GM15510 (cell line): ENCODE results near the gene NIN.

Source experiments
- POLR2A ChIP-seq: IDR thresholded peaks from 3 replicates; pipeline ENCODE4 v1.6.1; 2011; ENCODE audit warnings: borderline replicate concordance; ENCODE audit not compliant: insufficient read length; ENCODE audit errors: extremely low read depth

NIN gene

DNA sequence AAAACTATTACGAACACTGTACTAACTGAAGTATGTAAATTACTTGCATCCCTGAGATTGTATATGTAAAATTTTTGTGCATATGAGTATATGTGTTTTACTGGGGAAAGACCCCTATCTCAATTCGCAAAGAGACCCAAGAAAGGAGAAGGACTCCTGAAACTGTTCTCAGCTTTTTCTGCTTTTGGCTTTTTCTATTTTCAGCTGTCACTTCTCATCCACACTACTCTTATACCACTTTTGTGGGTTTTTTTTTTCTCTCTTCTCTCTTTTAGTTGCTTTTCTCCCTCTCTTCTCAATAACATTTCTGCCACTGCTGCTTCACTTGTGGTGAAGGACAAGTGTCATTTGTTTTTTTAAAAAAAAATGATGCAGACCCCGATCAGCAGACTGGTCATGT lies 39.8 kb downstream of the NIN start:
- TF ChIP-seq POLR2A, result no peak

DNA sequence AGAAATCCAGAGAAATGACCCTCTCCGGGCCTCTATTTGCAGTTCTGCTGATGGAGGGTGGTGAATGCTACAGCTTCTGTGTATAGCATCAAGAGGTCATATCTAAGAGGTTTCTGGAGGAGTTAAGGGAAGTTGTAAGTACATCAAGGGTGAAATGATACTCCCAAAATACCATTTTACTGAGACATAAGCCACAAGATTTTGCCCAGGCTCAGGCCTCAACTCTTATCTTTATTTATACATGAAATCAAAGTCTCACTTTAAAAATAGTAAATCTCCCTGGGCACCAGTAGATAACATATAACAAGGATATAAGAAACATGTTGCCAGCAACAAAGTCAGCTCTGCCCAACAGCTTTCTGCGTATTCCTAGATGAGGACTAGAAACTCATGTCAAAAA lies 40.4 kb downstream of the NIN start:
- TF ChIP-seq POLR2A, result no peak

DNA sequence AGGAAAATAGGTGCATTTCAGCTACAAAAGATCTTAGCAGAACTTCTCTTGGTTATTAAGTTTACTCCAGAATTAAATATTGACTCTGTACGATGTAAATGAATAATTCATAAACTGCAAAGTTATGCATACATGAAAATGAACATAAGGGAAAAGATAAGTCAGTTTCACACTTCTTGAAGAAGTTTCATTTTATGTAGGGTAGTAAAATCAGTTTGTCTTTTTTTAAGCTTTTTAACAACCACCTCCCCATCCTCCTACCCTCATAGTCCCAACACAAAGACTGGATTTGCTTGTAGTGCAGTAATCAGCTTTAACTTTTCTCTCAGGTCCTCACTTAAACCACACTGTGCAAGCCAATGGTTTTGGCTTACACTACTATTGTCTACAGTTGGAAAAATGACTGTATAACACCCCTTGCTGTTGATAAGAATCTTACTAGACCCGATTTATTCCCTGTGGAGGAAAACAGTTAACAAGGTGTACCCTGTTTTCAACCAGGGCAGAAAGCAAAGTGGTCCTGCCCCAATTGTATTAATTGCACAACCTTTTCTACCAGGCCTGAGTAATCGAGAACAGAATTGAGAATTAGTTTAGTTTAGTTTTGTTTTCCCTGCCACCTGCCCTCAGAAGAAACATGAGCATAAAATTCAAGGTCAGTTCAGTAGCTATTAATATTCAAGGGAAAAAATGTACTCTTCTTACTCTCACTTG lies 44.1 kb downstream of the NIN start:
- no peak for TF ChIP-seq POLR2A

DNA sequence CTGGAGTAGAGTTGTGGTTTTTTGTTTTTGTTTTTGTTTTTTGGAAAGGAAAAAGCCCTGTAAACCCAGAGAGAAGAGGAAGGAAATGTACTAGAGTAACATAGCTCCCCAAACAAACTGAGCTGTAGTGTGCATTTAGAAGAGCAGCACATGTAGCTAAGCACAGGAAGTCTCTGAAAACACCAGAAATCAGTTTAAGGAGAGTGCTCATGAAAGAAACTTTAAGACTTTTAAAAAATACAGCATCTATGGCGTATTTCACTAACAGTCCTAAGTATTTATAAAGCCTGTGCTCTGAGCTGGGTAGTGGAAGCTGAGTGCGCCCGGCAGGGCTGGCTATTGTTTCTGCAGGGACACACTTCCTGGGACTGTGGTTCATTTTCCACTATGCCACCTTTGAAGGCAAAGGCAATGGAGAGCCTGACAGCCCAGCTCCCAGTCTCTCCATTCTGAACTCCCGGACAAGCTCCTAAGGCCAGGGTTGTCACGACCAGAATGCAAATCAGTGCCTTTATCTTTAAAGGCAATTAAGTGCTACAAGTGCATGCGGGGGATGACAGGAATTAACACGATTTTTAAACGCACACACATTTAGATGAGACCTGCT lies 45.4 kb downstream of the NIN start:
- TF ChIP-seq POLR2A, result no peak

DNA sequence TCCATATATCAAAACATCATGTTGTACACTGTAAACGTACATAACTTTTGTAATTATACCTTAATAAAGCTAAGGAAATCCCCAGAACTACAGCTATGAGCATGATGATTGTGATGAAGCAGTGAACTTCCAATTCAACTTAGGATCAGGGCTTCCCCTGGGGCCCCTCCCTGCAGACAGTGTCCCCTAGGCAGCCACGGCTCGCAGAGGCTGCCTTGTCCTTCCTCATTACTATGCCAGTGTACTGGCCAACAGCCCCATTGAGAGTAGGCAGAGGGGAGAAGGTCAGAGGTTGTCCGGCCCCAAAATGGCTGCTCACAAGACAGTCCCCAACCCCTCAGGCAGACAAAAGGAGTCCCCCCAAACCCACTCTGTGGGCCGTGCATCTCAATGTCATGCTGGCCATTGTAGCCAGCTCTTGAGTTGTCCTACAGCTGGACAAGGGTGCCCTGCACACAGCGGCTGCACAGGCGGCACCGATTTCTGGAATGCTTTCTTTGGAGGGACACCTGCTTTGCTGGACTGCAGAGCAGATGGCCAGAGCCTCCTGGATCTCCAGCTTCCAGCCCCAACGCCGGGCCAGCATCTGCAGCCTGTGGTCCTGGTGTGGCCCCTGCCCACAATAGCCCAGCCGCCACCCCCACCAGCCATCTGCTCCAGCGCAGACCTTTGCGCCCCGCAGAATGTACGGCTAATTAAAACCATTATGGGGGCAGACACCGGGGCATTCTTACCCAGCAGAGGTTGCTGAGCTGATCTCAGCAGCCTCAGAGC lies 46.1 kb downstream of the NIN start:
- TF ChIP-seq POLR2A, result no peak

DNA sequence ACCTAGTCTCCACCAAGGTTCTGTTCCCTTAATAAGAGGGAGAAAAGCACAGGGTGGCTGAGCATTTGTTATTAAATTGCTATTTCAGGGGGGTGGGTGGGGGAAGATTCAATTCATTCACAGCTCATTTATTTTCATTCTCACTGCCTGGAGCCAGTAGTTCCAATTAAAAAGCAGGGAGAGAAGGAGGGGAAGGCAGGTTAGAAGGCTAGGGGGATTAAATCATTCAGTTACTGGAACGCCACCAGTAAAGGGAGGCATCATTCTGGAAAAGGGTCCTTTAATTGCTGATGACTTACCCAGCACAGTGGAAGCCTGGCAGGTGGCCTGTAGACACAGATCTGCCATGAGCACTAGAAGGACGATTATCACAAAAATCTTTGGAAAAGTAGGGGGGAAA lies 47.4 kb downstream of the NIN start:
- TF ChIP-seq POLR2A, result no peak

DNA sequence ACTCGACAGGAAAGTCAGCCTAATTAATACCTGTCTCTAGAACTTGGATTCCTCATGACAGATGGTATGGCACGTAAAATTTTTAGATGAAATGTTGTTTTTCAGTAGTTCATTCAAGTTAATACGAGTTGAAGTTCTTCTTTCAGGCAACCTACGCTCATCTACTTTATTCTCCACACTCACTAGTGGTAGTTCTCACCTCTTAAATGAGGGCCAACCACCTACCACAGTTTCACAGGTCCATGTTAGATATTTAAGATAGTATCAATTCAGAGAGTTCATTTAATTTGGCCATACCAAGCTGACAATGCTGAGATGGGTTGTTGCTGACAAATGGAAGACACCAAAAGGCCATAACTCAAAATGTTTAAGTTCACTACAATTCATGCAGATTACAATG lies 50.6 kb downstream of the NIN start:
- no peak for TF ChIP-seq POLR2A

DNA sequence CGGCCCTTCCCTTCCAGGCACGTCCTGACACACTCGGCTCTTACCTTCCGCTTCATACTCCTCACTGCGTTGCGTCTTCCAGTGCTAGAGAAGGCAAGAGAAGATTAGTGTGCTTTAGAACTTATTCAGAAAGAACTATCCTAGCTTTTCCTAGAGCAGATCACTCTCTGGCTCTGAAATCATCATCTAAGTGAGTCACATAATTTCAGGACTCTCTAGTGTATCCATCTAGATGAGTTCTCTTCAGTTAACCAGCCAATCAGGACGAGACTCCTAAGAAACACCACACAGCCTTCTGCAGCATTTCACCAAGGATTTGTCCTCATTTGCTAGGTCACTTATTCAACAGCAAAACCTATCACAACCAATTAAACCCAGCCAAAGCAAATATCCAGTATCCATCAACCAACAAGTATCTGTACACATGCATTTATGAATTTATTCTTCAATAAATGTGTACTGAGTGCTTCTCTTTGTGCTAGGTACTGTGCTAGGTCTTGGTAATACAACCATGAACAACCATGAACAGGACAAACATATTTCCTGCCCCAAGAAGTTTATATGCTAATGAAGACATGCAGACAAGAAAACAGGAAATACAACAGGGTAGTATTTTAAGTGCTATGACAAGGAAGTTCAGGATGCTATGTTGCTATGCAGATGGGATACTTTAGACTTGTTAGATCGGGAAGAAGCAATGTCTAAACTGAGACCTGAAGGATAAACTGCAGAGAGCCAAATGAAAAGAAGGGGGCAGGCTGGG lies 52.1 kb downstream of the NIN start:
- TF ChIP-seq POLR2A, result no peak

DNA sequence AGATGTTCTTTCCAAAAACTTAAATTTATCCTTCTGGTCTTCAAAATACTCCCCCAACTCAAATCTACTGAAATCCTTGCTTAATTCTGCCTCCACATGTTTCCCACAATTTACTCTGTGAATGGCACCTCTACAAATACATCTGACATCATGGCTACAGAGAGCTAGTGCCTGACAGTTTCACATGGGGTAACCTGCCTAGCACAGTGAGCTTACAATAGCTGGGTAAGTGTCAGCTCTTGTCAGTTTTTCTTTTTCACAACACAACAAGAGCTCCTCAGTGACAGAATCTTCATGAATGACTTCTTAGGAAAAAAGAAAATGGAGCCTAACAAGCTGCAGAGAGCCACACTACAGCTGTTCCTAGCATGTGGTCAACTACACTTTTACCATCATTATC lies 54.4 kb downstream of the NIN start:
- no peak for TF ChIP-seq POLR2A

DNA sequence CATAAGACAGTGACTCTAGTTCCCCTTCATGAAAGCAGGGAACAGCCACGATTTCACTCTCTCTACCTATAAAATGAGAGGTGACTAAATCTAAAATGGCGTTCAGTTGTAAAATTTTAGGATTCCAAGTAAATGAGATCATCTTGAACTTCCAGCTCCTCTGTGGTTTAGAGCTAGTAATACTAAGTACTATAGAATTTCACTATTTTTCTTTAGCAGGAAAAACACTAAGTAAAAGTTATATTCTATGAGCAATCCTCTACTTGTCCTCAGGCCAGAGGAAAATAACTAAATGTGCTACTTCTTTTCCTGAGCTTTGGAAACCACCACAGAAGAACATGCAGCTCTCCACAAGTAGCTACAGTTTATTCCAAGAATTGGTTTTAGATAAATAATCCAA lies 55.6 kb downstream of the NIN start:
- TF ChIP-seq POLR2A, result no peak

DNA sequence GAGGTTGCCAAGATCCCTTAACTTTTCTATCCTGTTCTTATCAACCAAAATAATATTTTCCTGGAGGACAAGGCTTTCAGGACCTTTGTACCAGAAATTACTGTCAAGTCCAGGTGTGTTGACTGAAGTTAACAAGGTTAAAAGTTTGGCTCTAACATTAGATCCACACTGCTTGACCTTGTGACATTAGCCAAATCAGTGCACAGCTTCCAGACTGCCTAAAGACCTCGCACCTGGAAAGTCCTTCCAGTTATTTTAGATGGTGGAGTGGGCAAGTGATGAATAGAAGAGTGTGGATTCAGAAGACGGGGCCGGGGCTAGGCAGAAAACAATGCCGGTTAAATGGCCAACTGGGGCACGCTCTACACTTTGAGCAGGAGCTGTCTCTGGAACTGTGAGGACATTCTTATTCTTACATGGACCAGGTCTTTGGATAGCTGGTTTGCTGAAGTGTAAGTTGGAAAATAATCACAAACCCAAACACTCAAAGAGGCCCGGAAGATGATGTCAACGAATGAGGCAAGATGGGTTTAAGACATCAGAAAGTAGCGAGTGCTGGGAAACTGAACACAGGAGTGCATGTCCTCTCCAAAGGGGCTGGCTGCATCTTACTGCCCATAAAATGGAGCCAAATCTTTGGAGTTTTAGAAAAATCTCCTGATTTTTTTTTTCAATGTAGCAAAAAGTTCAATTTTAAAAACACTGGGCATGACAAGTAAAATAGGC lies 56.3 kb downstream of the NIN start:
- TF ChIP-seq POLR2A, result no peak

DNA sequence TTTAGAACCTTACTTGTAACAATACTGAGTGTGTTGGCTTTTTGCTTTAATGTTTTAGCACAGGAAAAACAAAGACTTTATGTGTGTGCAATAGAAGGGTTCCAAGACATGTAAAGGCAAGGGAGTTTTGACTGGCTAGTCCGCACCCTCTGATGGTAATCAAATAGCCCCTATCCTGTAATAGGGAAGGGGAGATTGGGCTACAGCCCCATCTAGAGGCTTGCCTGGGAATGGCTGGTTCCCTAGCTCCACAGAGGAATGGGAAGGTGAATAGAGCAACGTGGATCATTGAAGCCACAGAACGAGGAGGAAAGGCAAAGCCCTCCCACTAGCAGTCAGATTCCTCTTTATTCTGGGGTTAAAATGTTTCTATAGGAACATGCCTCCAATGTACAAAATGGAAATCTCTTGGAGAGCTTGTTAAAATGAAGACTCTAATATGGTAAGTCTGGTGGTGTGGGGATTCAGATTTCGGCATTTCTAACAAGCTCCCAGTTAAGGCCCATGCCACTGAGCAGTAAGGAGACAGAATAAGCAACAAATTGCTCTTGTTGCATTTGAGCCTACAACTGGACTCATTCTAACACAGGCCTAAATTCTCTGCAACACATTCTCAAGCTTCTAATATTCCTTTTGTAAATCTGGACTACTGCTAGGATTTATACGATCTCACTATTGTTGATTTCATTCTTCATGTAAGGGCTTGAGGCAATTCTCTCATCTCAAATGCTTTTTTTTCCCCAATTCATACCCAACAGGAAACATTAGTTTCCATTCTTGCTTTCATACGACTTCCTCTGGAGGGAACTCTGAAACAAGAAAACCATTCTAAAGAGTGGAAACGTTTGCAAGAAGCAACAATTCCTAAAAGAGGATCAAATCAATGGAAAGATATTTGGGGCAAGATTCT lies 57.1 kb downstream of the NIN start:
- TF ChIP-seq POLR2A, result no peak

DNA sequence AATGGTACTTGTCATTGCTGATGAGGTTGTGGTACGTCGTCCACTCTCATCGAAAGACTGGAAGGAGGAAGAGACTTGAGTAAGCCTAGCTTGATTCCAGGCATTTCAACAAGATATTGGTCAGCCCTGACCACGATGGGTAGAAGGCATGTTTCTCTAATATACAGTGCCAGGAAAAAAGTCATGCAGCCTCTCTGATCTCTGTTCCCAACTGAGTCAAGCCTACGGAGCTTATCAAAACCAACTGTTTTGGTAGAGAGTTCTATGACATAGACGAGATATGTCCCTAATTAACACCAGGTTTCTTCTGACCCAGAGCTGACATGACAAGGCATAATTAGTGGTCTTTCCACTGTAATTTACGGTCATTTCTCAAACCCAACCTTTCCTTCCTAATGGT lies 58.5 kb downstream of the NIN start:
- no peak for TF ChIP-seq POLR2A
